HepG2 (cell line): Measurements from ENCODE around the gene XK. TPM values are rescaled to one million over a fixed set of nuclear protein-coding genes. Genes with fewer than 3 reads are reported as not detected.

Experiments used
- ATAC-seq: fragments of 200-7000 bp; cut with Tn5 transposase; 3 replicates; pipeline ENCODE4 v1.9.1; 2020; ENCODE audit warnings: mild to moderate bottlenecking, moderate library complexity
- BruUV-seq: library from RNA; stranded (reverse); fragments of 400-500 nt; replicated peaks from 2 replicates; lab custom pipeline; 2021; lab: Mats Ljungman, UMichigan
- CTCF ChIA-PET: fragments of 300-600 bp; formaldehyde crosslinking; extraction: SDS; loops from one replicate; lab custom pipeline; 2021; ENCODE audit warnings: low total read pairs, inconsistent platforms, low intra/inter-chr PET ratio; lab: Yijun Ruan, JAX
- POLR2A ChIA-PET: fragments of 350-600 bp; sonication (Branson Sonifier 250); formaldehyde crosslinking; loops from one replicate; lab custom pipeline; 2020; ENCODE audit warnings: antibody characterized with exemption, inconsistent platforms; lab: Yijun Ruan, JAX
- DNase-seq: peaks from one replicate; pipeline ENCODE4 v3.0.0-alpha.2; 2015; ENCODE audit warnings: low spot score
- FAIRE-seq: peaks from 3 replicates; lab custom pipeline; 2011; peaks lifted over from hg19 to GRCh38; lab: Jason Lieb, UNC
- H2AFZ ChIP-seq: one replicate; pipeline ENCODE4 v1.6.1; 2011; ENCODE audit warnings: low read length, inconsistent platforms
- H3K27ac ChIP-seq: fragments of 300-600 bp; 3 replicates; pipeline ENCODE4 v1.8.0; 2011; ENCODE audit warnings: mixed run types, mild to moderate bottlenecking, mixed read lengths, low read length, inconsistent platforms; ENCODE audit not compliant: insufficient read depth; ENCODE audit errors: extremely low read length
- H3K27me3 ChIP-seq, 2 experiments: fragments of 200-600 bp in 1 of 2; 2 replicates in 1 of 2; 3 replicates in 1 of 2; pipeline versions ENCODE4 v1.6.0 to v1.8.0; 2011; ENCODE audit warnings: low read length in 2 of 2, mild to moderate bottlenecking in 2 of 2, moderate library complexity in 2 of 2, inconsistent platforms in 1 of 2; ENCODE audit not compliant: insufficient read depth in 2 of 2, control insufficient read depth in 1 of 2
- H3K36me3 ChIP-seq, 2 experiments: fragments of 200-600 bp in 1 of 2; replicated peaks in 1 of 2; 2 replicates in 1 of 2; 3 replicates in 1 of 2; pipeline versions ENCODE4 v1.5.1 to v1.8.0; 2011; ENCODE audit warnings: low read length in 2 of 2, inconsistent platforms in 1 of 2; ENCODE audit not compliant: insufficient read depth in 2 of 2, control insufficient read depth in 1 of 2
- H3K4me1 ChIP-seq: 2 replicates; pipeline ENCODE4 v1.5.1; 2012; ENCODE audit warnings: low read length, inconsistent platforms; ENCODE audit not compliant: insufficient read depth
- H3K4me2 ChIP-seq: 2 replicates; pipeline ENCODE4 v1.6.0; 2011; ENCODE audit warnings: low read depth, low read length, inconsistent platforms
- H3K4me3 ChIP-seq, 3 experiments: fragments of 200-600 bp in 1 of 3; sonication (generic), shearing (Covaris generic) in 1 of 3; replicated peaks in 1 of 3; 2 replicates each; pipeline ENCODE4 v1.5.1; 2011 to 2016; ENCODE audit warnings: low read length in 3 of 3, inconsistent platforms in 2 of 3, low read depth in 2 of 3, mild to moderate bottlenecking in 2 of 3, control low read depth in 1 of 3, mixed read lengths in 1 of 3; ENCODE audit not compliant: insufficient read depth in 1 of 3
- H3K79me2 ChIP-seq: one replicate; pipeline ENCODE4 v1.6.1; 2011; ENCODE audit warnings: low read length, inconsistent platforms; ENCODE audit not compliant: insufficient read depth
- H3K9ac ChIP-seq: 2 replicates; pipeline ENCODE4 v1.6.0; 2011; ENCODE audit warnings: mild to moderate bottlenecking, low read depth, low read length, inconsistent platforms; ENCODE audit not compliant: insufficient read depth
- H3K9me3 ChIP-seq: 2 replicates; pipeline ENCODE4 v1.5.1; 2012; ENCODE audit warnings: mild to moderate bottlenecking, low read length
- H4K20me1 ChIP-seq: 2 replicates; pipeline ENCODE4 v1.6.0; 2011; ENCODE audit warnings: inconsistent platforms, mild to moderate bottlenecking, low read length, moderate library complexity; ENCODE audit not compliant: insufficient read depth
- KDM4B ChIP-seq: sonication (generic); formaldehyde crosslinking; IDR thresholded peaks from 2 replicates; pipeline ENCODE4 v1.4.0; 2020; ENCODE audit warnings: missing genetic modification reagents
- SMYD3 ChIP-seq: sonication (generic); formaldehyde crosslinking; IDR thresholded peaks from 2 replicates; pipeline ENCODE4 v1.8.1; 2023; ENCODE audit warnings: mild to moderate bottlenecking, missing genetic modification reagents
- ZFX ChIP-seq: sonication (generic); formaldehyde crosslinking; IDR thresholded peaks from 2 replicates; pipeline ENCODE4 v1.4.0; 2020; ENCODE audit warnings: mild to moderate bottlenecking, low read depth, missing genetic modification reagents, moderate library complexity
- ZNF142 ChIP-seq: sonication (generic); formaldehyde crosslinking; IDR thresholded peaks from 2 replicates; pipeline ENCODE4 v1.4.0; 2020; ENCODE audit warnings: missing genetic modification reagents
- ZNF615 ChIP-seq: sonication (generic); formaldehyde crosslinking; IDR thresholded peaks from 2 replicates; pipeline ENCODE4 v1.5.0; 2020; ENCODE audit warnings: mild to moderate bottlenecking, missing genetic modification reagents, borderline replicate concordance
- WGBS: methylation state at CpG from one replicate; pipeline ENCODE4 v1.1.6; 2017; ENCODE audit warnings: low lambda C conversion rate; 5-methylcytosine and 5-hydroxymethylcytosine counted together
- in situ Hi-C: cut with HindIII; loops from 2 replicates; pipeline ENCODE4 v1.10.0; 2017; ENCODE audit warnings: low pct_unique_long_range_greater_than_20kb; ENCODE audit not compliant: extremely low pct_ligation_motif_present
- intact Hi-C: fragments of 100-400 bp; cut with micrococcal nuclease; formaldehyde crosslinking; loops from one replicate; pipeline ENCODE4 v1.10.0; 2022; ENCODE audit not compliant: unreplicated experiment
- polyA plus RNA-seq, 8 experiments: library from polyadenylated mRNA; depleted of rRNA in 3 of 8; stranded (reverse) in 7 of 8; unstranded in 1 of 8; fragments of >200 nt; fragmentation: Illumina TruSeq in 4 of 8; extraction: Trizol in 4 of 8; gene quantifications; 2 replicates each; pipeline versions ENCODE4 v1.2.1 to v1.2.3, GENCODE V29; 2011 to 2016; ENCODE audit warnings: low read depth in 4 of 8, missing spikeins in 1 of 8, mixed read lengths in 1 of 8; ENCODE audit not compliant: insufficient read depth in 1 of 8
- total RNA-seq, 5 experiments: library from RNA; depleted of rRNA; stranded (reverse); fragments of >200 nt; fragmentation: Illumina TruSeq; extraction: Trizol; gene quantifications; 2 replicates each; pipeline ENCODE4 v1.2.3, GENCODE V29; 2016; ENCODE audit warnings: low read depth in 1 of 5

Gene XK
- total and polyA plus RNA-seq, 2 of the 13 experiments (the other 11 are each of a cell fraction or from before 2014, with no cell fraction given) = not detected

DNA sequence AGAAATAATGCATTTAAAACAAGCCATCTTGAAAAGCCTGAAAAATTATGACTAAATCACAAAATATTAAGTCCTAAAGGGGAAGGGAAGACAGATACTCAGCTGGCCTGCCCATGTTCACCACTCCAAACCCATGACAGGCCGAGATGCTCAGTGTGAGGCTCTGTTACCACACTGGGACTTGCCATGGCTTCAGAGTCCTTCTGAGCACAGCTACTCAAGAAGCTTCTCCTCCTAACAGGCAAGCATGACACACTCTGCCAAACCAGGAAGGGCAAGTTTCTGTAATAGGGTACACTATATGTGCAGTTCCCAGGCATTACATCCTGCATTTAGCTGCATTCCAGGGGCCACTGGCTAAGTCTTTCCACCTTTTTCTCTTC lies 60.2 kb downstream of the XK start (continued):
- TF ChIP-seq SMYD3 (CRISPR knock-in tag) (no peak), KDM4B (CRISPR knock-in tag) (no peak), ZNF615 (CRISPR knock-in tag) (no peak), ZFX (CRISPR knock-in tag) (no peak)

GRCh38 chrX:37746218-37746941 lies 60.8 kb downstream of the XK start:
- intact Hi-C loops = loop anchor here (10.0 kb wide), 1 partner anchor 178 kb away; no protein-coding TSS in a partner anchor
- H3K36me3 ChIP-seq = no peaks in the 10 kb centered on the region
- H3K27me3 ChIP-seq = no peaks in the 10 kb centered on the region
- no peaks in the 10 kb centered on the region for H3K4me1 ChIP-seq
- H3K79me2 ChIP-seq = no peaks in the 10 kb centered on the region
- CTCF ChIA-PET = interaction anchor here (1.3 to 1.7 kb wide), 2 partner anchors 79 to 428 kb away, joined by 4 to 11 read pairs; no protein-coding TSS in a partner anchor
- no peak overlapping the region for H3K4me3 ChIP-seq
- no peaks in the 10 kb centered on the region for H3K9me3 ChIP-seq
- ATAC-seq (no peak), DNase-seq (no peak), FAIRE-seq (no peak)
- 13% methylated on average over 6 of the region's 7 CpGs for WGBS
- H3K4me2 ChIP-seq = no peak overlapping the region
- no peak for TF ChIP-seq ZNF142 (CRISPR knock-in tag)
- BruUV-seq = no TSS peak
- no peak overlapping the region for H3K9ac ChIP-seq
- POLR2A ChIA-PET = no interaction called here
- in situ Hi-C loops = loop anchor here (10.0 kb wide), 1 partner anchor 428 kb away; no protein-coding TSS in a partner anchor
- no peak overlapping the region for H2AFZ ChIP-seq
- H4K20me1 ChIP-seq = no peaks in the 10 kb centered on the region
- H3K27ac ChIP-seq = no peak overlapping the region
